ENCODE measurements around the gene TSGA10. TPM values are rescaled to one million over a fixed set of nuclear protein-coding genes. Genes with fewer than 3 reads are reported as not detected.

TSGA10 gene
- total and polyA plus RNA-seq, 2 experiments from 2014 or later, result 5.2 to 8.8 TPM

GRCh38 chr2:99035920-99036319, 118.8 kb downstream of the TSGA10 start:
- no peak overlapping the region for H3K4me2 ChIP-seq
- H3K9me2 ChIP-seq (replicated peaks; ENCODE audit: insufficient read depth), result no peaks in the 10 kb centered on the region
- H4K20me1 ChIP-seq (ENCODE audit: insufficient read depth, poor library complexity, severe bottlenecking), result no peaks in the 10 kb centered on the region
- no peak overlapping the region for H3K4me3 ChIP-seq
- H3K79me2 ChIP-seq, result no peaks in the 10 kb centered on the region
- no peak overlapping the region for H2AFZ ChIP-seq
- H3K27me3 ChIP-seq, result no peaks in the 10 kb centered on the region
- H3K36me3 ChIP-seq (replicated peaks; ENCODE audit: insufficient read depth, low read depth), result no peaks in the 10 kb centered on the region
- no peak for TF ChIP-seq CTCF (IDR thresholded peaks at IDR 0.05; ENCODE audit: poor library complexity)
- no peak for TF ChIP-seq EZH2 (IDR thresholded peaks at IDR 0.05; ENCODE audit: borderline replicate concordance)
- no peak for TF ChIP-seq EZH2phosphoT487 (IDR thresholded peaks at IDR 0.05; ENCODE audit: low read depth, severe bottlenecking, unreplicated experiment)
- WGBS (ENCODE audit: low lambda C conversion rate, missing lambda C conversion rate), result 90% methylated on average over 1 of the region's 1 CpG
- no peaks in the 10 kb centered on the region for H3K9me3 ChIP-seq (ENCODE audit: low read depth)
- H3K4me1 ChIP-seq (ENCODE audit: insufficient read depth), result no peaks in the 10 kb centered on the region
- DNase-seq (ENCODE audit: low spot score), result no peak
- no peak overlapping the region for H3K27ac ChIP-seq

- Histone ChIP-seq H3K4me1 (ENCODE audit: insufficient read depth) (no peaks in the 10 kb centered on the region), H3K27ac (no peak overlapping the region), H3K79me2 (no peaks in the 10 kb centered on the region), H3K4me3 (no peak overlapping the region), H4K20me1 (ENCODE audit: insufficient read depth, poor library complexity, severe bottlenecking) (no peaks in the 10 kb centered on the region), H2AFZ (no peak overlapping the region), H3K36me3 (replicated peaks; ENCODE audit: insufficient read depth, low read depth) (no peaks in the 10 kb centered on the region), H3K27me3 (no peaks in the 10 kb centered on the region), H3K4me2 (no peak overlapping the region), H3K9me2 (replicated peaks; ENCODE audit: insufficient read depth) (no peaks in the 10 kb centered on the region), H3K9me3 (ENCODE audit: low read depth) (no peaks in the 10 kb centered on the region)
- WGBS (ENCODE audit: low lambda C conversion rate, missing lambda C conversion rate), result 90% methylated on average over 6 of the region's 6 CpGs
- TF ChIP-seq CTCF (IDR thresholded peaks at IDR 0.05; ENCODE audit: poor library complexity), result no peak
- TF ChIP-seq EZH2 (IDR thresholded peaks at IDR 0.05; ENCODE audit: borderline replicate concordance), result no peak
- TF ChIP-seq EZH2phosphoT487 (IDR thresholded peaks at IDR 0.05; ENCODE audit: low read depth, severe bottlenecking, unreplicated experiment), result no peak
- no peak for DNase-seq (ENCODE audit: low spot score)
These were observed 122.0 kb downstream of the TSGA10 start for GRCh38 chr2:99032786-99033185.

- Histone ChIP-seq H3K9me2 (replicated peaks; ENCODE audit: insufficient read depth) (no peaks in the 10 kb centered on the region), H3K4me2 (no peak overlapping the region), H2AFZ (no peak overlapping the region), H3K9me3 (ENCODE audit: low read depth) (no peaks in the 10 kb centered on the region), H3K27me3 (no peaks in the 10 kb centered on the region), H3K79me2 (no peaks in the 10 kb centered on the region), H3K36me3 (replicated peaks; ENCODE audit: insufficient read depth, low read depth) (no peaks in the 10 kb centered on the region), H4K20me1 (ENCODE audit: insufficient read depth, poor library complexity, severe bottlenecking) (no peaks in the 10 kb centered on the region), H3K4me3 (no peak overlapping the region), H3K4me1 (ENCODE audit: insufficient read depth) (no peaks in the 10 kb centered on the region), H3K27ac (no peak overlapping the region)
- DNase-seq (ENCODE audit: low spot score), result no peak
- TF ChIP-seq EZH2 (IDR thresholded peaks at IDR 0.05; ENCODE audit: borderline replicate concordance), result no peak
- TF ChIP-seq EZH2phosphoT487 (IDR thresholded peaks at IDR 0.05; ENCODE audit: low read depth, severe bottlenecking, unreplicated experiment), result no peak
- TF ChIP-seq CTCF (IDR thresholded peaks at IDR 0.05; ENCODE audit: poor library complexity), result no peak
- WGBS (ENCODE audit: low lambda C conversion rate, missing lambda C conversion rate), result 94% methylated on average over 2 of the region's 2 CpGs
These were observed 122.7 kb downstream of the TSGA10 start for GRCh38 chr2:99032001-99032400.

- Histone ChIP-seq H2AFZ (no peak overlapping the region), H4K20me1 (ENCODE audit: insufficient read depth, poor library complexity, severe bottlenecking) (no peaks in the 10 kb centered on the region), H3K79me2 (no peaks in the 10 kb centered on the region), H3K9me3 (ENCODE audit: low read depth) (no peaks in the 10 kb centered on the region), H3K36me3 (replicated peaks; ENCODE audit: insufficient read depth, low read depth) (no peaks in the 10 kb centered on the region), H3K27ac (no peak overlapping the region), H3K4me1 (ENCODE audit: insufficient read depth) (no peaks in the 10 kb centered on the region), H3K27me3 (no peaks in the 10 kb centered on the region), H3K4me3 (no peak overlapping the region), H3K9me2 (replicated peaks; ENCODE audit: insufficient read depth) (no peaks in the 10 kb centered on the region), H3K4me2 (no peak overlapping the region)
- DNase-seq (ENCODE audit: low spot score), result no peak
- WGBS (ENCODE audit: low lambda C conversion rate, missing lambda C conversion rate), result 89% methylated on average over 3 of the region's 3 CpGs
- TF ChIP-seq CTCF (IDR thresholded peaks at IDR 0.05; ENCODE audit: poor library complexity), result no peak
- no peak for TF ChIP-seq EZH2 (IDR thresholded peaks at IDR 0.05; ENCODE audit: borderline replicate concordance)
- no peak for TF ChIP-seq EZH2phosphoT487 (IDR thresholded peaks at IDR 0.05; ENCODE audit: low read depth, severe bottlenecking, unreplicated experiment)
These were observed 123.3 kb downstream of the TSGA10 start for GRCh38 chr2:99031481-99031880.
